Measurements from ENCODE around the gene CTIF.
"Not testable (repeated sequence)": the region's sequence is repeated elsewhere in the genome, so short reads cannot be mapped to it uniquely, and the experiment has no call there.

The CTIF gene

DNA sequence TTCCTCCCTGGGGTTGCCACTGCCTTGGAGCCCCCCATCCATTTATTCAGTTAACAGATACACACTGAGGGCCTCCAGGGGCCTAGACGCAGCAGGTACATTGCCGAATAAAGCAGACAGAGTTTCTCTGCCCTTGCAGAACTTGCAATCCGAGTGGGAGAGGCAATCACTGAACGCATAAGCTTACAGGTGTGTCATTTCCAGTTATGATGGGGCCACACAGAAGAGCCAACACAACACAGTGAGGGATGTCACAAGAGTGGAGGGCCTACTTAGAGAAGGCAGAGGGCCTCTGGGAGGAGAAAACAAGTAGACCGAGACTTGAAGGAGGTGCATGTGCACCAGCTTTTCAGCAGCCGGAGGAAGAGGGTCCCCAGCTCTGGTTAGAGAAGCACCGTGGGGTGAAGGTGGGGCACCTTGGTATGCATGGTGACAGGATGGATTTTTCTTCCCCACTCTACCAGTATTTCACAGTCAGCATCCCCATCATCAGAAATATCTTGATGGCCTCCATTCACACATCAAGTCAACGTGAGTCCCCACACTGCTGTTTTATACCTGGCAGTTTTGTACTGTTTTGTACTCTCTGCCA, 261.0 kb downstream of the CTIF start:
- FAIRE-seq, result no peak
- DNase-seq (ENCODE audit: low spot score), result no peak

DNA sequence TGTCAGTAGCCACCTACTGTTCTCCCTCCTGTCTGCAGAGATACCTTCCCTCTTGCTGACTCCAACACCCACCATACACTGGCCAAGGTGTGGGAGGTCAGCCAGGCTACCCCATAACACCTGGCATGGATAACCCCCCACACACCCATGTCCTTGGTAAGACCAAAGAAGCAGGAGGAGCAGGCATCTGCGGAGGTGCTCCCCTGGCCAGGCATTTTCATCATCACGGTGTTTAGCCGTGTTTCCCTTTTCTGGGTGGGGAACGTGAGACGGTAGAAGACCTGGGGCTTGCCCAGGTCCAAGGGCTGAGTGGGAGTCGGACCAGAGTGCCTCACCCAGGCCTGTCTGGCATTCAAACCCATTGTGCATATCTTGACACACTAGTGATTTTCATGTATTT, 261.6 kb downstream of the CTIF start:
- no peak for FAIRE-seq

DNA sequence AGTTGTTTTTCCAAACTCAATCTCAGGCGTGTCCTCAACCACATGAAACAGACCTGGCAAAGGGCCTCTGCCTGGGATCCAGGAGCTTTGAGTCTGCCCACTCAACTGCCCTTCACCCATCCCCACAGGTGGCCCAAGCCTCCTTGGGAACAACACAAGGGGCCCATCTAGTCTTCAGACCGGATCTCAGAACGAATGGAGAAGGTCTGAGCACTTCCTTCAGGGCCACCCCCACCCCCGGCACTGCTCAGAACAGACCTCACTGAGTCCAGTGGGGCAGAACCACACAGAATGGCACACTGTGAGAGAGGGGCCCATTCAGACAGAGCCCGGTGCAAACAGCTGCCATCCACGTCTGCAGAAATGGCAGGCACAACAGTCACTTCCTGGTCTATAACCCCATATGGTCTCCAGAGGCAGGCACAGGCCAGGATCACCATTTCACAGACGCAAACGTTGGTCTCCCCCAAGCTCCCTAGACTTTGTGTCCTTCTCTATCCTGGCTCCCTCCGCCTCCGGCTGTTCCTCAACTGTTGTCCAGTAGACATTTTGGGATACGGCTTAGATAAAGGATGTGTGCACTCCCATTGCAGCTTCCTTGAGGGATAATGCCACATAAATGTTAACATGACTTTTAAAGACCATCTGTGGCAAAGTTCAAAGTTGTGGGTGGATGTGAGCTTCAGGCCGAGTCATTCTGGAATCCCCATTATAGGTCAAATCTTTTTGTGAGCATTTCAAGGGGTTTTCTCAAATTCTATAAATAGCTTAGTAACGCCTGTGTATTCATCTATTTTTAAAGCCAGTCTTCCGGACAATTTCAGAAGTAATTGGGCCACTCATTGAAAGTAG, 262.3 kb downstream of the CTIF start:
- FAIRE-seq (no peak), DNase-seq (ENCODE audit: low spot score) (no peak)

More for the DNA sequence above, 261.6 kb downstream of the CTIF start:
- DNase-seq (ENCODE audit: low spot score), result no peak

DNA sequence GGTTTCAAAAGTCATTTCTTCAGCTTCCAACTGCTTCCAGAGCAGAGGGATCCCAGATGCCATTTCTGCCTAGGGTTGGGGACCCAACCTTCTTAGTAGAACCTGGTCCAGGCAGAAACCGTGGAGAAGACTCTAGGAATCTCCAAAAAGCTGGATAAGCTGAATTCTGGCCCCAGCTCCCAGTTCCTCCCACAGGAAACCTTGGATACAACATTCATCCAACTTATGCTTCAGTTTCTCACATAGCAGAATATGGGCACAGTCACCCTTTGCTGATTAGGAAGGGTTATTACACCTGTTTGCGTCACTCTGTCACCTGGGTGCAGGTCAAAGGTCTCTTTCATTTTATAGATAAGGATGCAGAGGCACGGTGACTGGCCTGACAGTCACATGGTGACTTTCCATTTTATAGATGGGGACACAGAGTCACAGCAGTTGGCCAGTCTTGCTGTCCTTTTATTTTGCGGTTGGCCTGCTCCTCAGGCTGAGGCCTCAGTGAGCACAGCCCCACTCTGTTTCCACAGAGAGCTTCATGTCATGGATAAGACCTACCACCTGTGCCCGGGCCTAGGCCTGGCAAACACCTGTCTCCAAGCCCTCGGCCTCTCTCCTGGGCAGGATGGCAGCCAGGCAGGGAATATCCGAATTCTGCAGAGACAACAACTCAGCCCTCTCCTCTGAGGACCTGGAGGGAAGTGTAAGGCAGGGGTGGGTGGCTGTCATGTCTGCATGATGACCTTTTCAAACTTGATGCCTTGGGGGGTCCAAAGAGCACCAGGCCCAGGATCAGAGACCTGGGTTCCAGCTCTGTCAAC, 263.1 kb downstream of the CTIF start:
- DNase-seq (ENCODE audit: low spot score), result no peak
- no peak for FAIRE-seq

DNA sequence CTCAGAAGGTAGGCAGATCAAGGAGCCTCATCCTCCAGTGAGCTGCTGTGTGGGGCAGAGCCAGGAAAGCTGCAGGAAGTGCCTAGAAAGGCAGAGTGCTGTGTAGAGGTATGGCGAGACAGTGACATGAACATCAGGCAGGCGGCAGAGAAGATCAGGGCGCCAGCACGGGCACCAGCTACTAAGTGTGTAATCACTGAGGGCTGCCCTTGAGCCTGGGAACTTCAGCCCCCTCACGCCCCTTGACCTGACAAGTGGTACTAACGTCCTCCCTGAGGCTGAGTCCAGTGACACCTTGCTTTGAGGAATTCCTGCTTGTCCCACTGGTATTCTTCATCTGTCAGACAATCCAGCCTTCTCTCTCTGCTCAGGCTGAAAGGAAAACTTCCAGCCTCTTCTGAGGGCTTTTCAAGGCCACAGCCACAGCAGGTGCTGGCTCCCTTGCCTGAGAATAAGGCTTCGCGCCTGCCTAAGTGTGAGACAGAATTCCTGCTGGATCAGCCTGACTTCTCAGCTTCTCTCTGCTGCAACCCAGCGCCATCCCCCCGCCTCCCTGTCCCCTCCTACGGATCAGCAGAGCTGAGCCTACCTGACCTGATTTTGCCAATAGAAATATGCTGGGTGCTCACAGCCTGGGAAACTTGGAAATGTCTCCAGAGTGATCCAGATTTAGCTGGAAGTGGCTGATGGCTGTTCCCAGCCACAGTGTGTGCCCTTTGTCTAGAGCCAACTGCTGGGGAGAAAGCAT, 263.9 kb downstream of the CTIF start:
- FAIRE-seq (no peak), DNase-seq (ENCODE audit: low spot score) (no peak)

- FAIRE-seq, result no peak
These were observed 264.7 kb downstream of the CTIF start for GRCh38 chr18:48803518-48803917.

GRCh38 chr18:48803951-48804855, 265.4 kb downstream of the CTIF start:
- FAIRE-seq (no peak), DNase-seq (ENCODE audit: low spot score) (no peak)

More at GRCh38 chr18:48803518-48803917, 264.7 kb downstream of the CTIF start:
- DNase-seq (ENCODE audit: low spot score), result no peak

DNA sequence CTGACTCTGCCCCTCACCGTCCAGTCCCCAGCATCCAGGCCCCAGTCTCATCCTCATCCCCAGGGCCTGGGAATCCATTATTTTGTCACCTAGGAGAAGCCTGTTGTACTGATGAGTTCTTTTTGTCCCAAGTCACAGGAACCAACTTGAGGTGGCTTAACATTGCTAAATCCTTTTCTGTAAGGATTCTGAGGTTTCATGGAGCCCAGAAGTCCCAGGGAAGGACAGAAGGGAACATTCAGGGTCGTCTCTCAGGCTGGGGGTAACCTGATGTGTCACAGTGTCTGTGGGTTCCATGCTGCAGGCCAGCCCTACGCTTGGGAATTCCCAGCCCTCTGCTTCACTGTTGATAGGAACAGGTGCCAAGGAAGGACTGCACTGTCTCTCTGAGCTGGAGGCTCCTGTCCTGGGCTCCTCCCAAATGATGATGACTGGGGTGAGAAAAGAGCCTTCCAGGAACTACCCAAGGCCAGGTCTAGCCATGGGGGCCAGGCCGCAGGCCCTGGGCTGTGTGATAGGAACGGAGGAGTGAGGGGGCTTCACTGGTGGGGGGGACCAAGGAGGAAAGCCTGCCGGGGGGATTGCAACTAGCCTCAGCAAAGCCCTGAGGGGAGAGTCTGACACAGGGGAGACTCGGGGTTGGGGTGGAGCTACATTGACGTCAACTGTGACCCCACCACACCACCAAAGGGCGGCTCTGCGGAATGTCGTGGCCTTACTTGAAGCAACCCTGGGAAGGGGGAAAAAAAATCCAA, 266.2 kb downstream of the CTIF start:
- FAIRE-seq (no peak), DNase-seq (ENCODE audit: low spot score) (no peak)

GRCh38 chr18:48805826-48806535, 267.1 kb downstream of the CTIF start:
- no peak for DNase-seq (ENCODE audit: low spot score)
- FAIRE-seq, result no peak

- no peak for FAIRE-seq
- no peak for DNase-seq (ENCODE audit: low spot score)
These were observed 267.9 kb downstream of the CTIF start for GRCh38 chr18:48806551-48807261.

DNA sequence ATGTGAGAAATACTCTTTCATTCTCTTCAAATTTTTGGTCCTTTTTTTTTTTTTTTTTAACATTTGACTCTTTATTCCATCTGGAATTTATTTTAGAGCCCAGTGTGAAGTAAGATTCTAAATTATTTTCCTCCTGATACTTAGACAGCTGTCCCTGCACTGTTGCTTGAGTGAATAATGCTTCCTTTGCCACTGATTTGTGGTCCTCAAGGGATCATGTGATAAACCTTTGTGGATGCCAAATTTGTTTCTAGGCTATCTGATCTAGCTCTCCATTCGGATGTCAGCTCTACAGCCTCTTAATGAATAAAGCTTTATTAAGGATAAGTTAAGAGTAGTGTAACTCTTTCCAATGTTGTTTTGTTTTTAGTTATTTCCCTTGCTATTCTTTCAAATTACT, 269.6 kb downstream of the CTIF start:
- FAIRE-seq (no peak), DNase-seq (ENCODE audit: low spot score) (no peak)

DNA sequence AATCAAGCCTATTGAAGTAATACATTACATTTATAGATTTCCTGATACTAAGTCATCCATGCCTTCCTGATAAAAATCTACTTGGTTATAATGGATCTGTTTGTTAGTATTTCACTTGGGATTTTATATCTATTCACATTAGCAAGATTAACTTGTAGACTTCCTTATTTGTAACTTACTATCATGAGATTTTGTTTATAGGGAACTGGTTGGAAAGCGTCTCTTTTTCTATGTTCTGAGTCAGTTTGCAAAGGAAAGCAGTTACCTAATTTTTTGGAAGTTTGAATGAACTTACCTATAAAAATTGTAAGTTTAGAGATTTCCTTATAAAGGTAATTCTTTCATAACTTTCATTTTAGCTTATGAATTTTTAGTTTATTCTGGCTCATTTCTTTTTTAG, 270.5 kb downstream of the CTIF start:
- DNase-seq (ENCODE audit: low spot score) (no peak), FAIRE-seq (no peak)

- FAIRE-seq (no peak), DNase-seq (ENCODE audit: low spot score) (no peak)
These were observed 272.0 kb downstream of the CTIF start for GRCh38 chr18:48810805-48811204.

- no peak for FAIRE-seq
- DNase-seq (ENCODE audit: low spot score), result no peak
These were observed 272.6 kb downstream of the CTIF start for GRCh38 chr18:48811401-48811800.

GRCh38 chr18:48811977-48812451, 273.2 kb downstream of the CTIF start:
- DNase-seq (ENCODE audit: low spot score); FAIRE-seq: not testable (repeated sequence)

DNA sequence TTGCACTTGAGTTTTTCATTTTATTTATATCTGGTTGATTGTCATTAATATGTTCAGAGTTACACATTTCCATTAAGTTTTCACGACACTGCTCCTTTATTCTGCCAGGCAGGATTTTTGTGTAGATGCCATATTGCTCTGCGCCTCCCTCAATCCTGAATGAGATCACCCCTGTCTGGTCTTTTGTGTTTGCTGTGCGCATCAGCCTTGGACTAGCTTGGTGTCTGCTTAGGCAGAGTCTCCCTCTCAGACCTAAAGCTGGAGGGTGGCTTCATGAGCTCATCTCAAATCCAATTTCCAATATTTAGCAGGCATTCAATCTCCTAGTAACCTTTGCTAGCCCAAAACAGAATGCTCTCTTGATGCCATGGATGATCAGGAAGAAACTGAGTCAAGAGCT, 274.5 kb downstream of the CTIF start:
- DNase-seq (ENCODE audit: low spot score) (no peak), FAIRE-seq (no peak)

GRCh38 chr18:48813833-48814489, 275.1 kb downstream of the CTIF start:
- FAIRE-seq, result no peak
- DNase-seq (ENCODE audit: low spot score), result no peak
